ENCODE measurements around the gene PLCL2.

Gene PLCL2

GRCh38 chr3:17038141-17038540 lies 153.4 kb downstream of the PLCL2 start:
- in situ Hi-C loops (cut with MboI; ENCODE audit: low sequenced_read_pairs), result no loop called here

DNA sequence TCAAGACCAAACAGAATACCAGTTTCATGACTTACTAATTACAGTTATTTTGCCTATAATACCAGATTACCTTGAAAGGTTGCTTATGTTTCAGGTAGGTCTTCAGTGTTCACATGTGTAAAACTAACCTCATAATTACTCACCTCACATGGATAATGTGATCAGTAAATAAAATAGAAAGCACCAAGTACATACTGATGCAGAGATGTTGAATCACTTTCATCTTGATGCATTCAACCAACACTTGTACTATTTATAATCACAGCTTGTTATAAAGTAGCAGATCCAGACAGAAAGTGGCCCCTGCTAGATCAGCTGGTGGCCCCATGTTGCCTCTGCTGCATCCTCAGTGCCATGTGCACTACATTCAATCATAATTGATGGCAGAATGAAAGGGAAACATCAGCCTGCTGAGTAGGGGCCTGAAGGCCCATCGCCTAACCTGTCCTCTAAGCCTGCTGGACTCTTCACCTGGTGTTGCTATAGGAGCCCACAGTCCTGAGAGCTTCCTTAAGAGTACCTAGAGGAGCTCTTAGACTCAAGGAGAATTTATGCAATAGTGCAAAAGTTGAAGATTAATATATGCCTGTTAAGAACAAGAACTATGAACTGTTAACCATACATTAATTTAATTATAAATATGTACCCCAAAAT lies 154.3 kb downstream of the PLCL2 start:
- in situ Hi-C loops (cut with MboI; ENCODE audit: low sequenced_read_pairs), result no loop called here

DNA sequence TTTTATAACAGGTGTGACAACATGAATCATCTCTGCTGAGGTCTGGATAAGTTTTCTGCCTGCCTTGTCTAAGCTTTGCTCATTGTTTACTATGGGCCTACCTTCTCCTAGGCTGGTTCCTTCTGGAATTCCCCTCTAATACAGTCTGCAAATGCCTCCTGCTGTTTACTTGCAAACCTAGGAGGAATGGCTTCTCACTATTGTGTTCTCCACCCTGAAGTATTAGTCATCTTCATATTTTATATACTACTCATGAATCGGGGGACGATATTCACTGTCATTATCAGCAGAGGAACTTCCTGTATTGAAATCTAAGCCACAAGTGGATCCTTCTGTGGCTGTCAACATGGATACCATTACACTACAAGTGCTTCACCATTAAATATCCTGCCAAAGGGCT lies 154.8 kb downstream of the PLCL2 start:
- in situ Hi-C loops (cut with MboI; ENCODE audit: low sequenced_read_pairs), result no loop called here

- in situ Hi-C loops (cut with MboI; ENCODE audit: low sequenced_read_pairs), result no loop called here
Measured at GRCh38 chr3:17040322-17040989, 155.7 kb downstream of the PLCL2 start.

DNA sequence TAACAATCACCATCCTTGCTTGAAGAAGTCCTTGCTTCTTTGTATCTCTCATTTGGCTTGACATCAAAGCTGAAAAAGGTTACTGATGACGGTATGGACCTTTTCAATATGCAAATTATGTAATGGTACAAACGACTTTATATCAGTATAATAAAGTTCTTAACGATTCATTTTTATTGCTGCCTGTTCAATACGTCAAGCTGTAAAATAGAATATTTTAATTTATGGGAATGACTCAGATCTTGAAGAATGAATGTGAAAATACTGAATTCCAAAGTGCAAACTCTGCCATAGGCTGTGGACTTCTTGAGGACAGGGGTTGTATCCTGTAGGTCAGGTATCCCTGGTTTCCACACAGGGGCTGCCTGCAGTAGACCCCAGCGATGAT lies 156.2 kb downstream of the PLCL2 start:
- in situ Hi-C loops (cut with MboI; ENCODE audit: low sequenced_read_pairs), result no loop called here

DNA sequence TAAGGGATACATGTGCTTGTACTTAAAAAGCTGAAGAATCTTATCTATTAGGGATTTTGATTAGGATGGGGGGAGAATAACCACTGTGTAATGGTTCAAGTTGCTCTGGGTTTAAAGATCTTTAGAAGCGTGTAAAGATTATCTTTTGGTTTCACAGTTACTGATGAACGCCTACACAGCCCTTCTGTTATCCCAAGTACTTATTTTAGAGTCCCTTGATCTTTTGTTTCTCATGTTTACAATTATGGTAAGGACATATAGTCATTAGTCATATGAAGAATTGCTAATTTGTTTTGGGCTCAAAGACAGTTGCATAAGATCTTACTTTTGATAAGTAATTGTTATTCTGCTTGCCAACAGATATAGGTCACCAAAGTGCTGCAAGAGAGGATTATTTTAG lies 160.1 kb downstream of the PLCL2 start:
- in situ Hi-C loops (cut with MboI; ENCODE audit: low sequenced_read_pairs), result no loop called here

- in situ Hi-C loops (cut with MboI; ENCODE audit: low sequenced_read_pairs), result no loop called here
Measured at GRCh38 chr3:17045705-17046104, 160.9 kb downstream of the PLCL2 start.

GRCh38 chr3:17046623-17047022 lies 161.9 kb downstream of the PLCL2 start:
- in situ Hi-C loops (cut with MboI; ENCODE audit: low sequenced_read_pairs), result no loop called here

GRCh38 chr3:17047162-17047561 lies 162.4 kb downstream of the PLCL2 start:
- in situ Hi-C loops (cut with MboI; ENCODE audit: low sequenced_read_pairs), result no loop called here

DNA sequence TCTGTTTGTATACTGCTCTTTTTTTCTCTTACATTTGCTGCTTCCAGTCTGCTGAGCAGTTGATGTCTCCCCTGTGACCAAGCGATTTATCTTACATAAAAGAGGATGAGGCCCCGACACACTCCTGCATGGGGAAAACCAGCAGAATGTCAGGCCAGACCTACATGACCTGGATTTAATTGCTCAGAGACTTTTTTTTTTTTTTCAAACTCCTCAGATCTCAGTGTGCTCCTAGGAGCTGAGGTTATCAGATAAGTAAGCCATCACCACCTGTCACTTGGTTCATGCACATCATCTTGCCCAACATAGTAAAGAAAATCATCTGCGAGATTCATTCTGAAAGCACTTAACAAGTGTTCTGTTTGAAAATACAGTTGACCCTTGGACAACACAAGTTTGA lies 163.1 kb downstream of the PLCL2 start:
- in situ Hi-C loops (cut with MboI; ENCODE audit: low sequenced_read_pairs), result no loop called here

GRCh38 chr3:17050071-17050470 lies 165.3 kb downstream of the PLCL2 start:
- in situ Hi-C loops (cut with MboI; ENCODE audit: low sequenced_read_pairs), result no loop called here

DNA sequence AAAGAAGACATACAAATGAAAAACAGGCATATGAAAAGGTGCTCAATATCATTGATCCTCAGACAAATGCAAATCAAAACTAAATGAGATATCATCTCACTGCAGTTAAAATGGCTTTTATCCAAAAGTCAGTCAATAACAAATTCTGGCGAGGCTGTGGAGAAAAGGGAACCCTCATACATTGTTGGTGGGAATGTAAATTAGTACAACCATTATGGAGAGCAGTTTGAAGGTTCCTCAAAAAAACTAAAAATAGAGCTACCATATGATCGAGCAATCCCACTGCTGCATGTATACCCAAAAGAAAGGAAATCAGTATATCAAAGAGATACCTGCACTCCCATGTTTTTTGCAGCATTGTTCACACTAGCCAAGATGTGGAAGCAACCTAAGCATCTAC lies 165.8 kb downstream of the PLCL2 start:
- in situ Hi-C loops (cut with MboI; ENCODE audit: low sequenced_read_pairs), result no loop called here

GRCh38 chr3:17052363-17052762 lies 167.6 kb downstream of the PLCL2 start:
- in situ Hi-C loops (cut with MboI; ENCODE audit: low sequenced_read_pairs), result no loop called here

GRCh38 chr3:17054301-17054981 lies 169.7 kb downstream of the PLCL2 start:
- in situ Hi-C loops (cut with MboI; ENCODE audit: low sequenced_read_pairs), result no loop called here

DNA sequence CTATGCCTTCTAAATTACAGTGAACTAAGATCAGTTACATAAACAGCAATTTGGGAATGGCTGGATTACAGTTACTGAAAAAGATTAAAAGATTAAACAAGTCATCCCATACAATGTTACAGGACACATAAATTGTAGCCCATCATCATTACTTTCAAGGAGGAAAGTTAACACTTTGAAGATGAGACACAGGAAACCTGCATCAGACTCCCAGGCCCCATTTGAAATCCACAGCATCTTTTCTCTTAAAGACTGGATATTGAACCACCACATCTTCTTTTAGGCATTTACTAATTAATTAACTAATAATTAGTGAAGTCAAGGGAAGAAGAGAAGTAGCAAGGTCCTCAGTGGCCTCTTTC lies 170.2 kb downstream of the PLCL2 start:
- in situ Hi-C loops (cut with MboI; ENCODE audit: low sequenced_read_pairs), result no loop called here

GRCh38 chr3:17055374-17056276 lies 170.9 kb downstream of the PLCL2 start:
- in situ Hi-C loops (cut with MboI; ENCODE audit: low sequenced_read_pairs), result no loop called here

GRCh38 chr3:17057321-17057720 lies 172.6 kb downstream of the PLCL2 start:
- in situ Hi-C loops (cut with MboI; ENCODE audit: low sequenced_read_pairs), result no loop called here

GRCh38 chr3:17059989-17060550 lies 175.3 kb downstream of the PLCL2 start:
- in situ Hi-C loops (cut with MboI; ENCODE audit: low sequenced_read_pairs), result no loop called here

DNA sequence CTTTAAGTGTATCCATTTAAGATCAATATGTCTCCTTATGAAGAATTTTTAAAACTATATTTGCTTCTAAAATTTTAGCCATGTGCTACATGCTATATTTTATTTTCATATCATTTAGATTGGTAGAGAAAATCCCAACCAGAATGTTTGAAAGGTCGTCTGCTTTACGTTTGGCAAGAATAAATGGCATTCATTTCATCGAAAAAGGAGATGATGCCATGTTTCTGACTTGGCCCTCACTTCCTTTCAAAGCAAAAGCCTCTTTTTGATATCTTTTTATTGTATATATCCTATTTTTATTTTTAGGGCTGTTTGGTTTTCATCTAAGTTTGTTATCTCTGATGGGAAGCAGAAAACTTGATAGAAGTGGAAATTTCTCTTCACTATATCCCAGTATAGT lies 176.2 kb downstream of the PLCL2 start:
- in situ Hi-C loops (cut with MboI; ENCODE audit: low sequenced_read_pairs), result no loop called here

GRCh38 chr3:17062736-17063135 lies 178.0 kb downstream of the PLCL2 start:
- in situ Hi-C loops (cut with MboI; ENCODE audit: low sequenced_read_pairs), result no loop called here

GRCh38 chr3:17063596-17063995 lies 178.8 kb downstream of the PLCL2 start:
- in situ Hi-C loops (cut with MboI; ENCODE audit: low sequenced_read_pairs), result no loop called here

All from HL-60/S4 (cell line).